HepG2 (cell line): ENCODE results near the gene EFNA3. TPM values are rescaled to one million over a fixed set of nuclear protein-coding genes. Genes with fewer than 3 reads are reported as not detected.

Experiments
- ATAC-seq: fragments of 200-7000 bp; cut with Tn5 transposase; 3 replicates; pipeline ENCODE4 v1.9.1; 2020; ENCODE audit warnings: mild to moderate bottlenecking, moderate library complexity
- BruUV-seq: library from RNA; stranded (reverse); fragments of 400-500 nt; replicated peaks from 2 replicates; lab custom pipeline; 2021; lab: Mats Ljungman, UMichigan
- CTCF ChIA-PET: fragments of 300-600 bp; formaldehyde crosslinking; extraction: SDS; loops from one replicate; lab custom pipeline; 2021; ENCODE audit warnings: low total read pairs, inconsistent platforms, low intra/inter-chr PET ratio; lab: Yijun Ruan, JAX
- POLR2A ChIA-PET: fragments of 350-600 bp; sonication (Branson Sonifier 250); formaldehyde crosslinking; loops from one replicate; lab custom pipeline; 2020; ENCODE audit warnings: antibody characterized with exemption, inconsistent platforms; lab: Yijun Ruan, JAX
- DNase-seq: peaks from one replicate; pipeline ENCODE4 v3.0.0-alpha.2; 2015; ENCODE audit warnings: low spot score
- FAIRE-seq: peaks from 3 replicates; lab custom pipeline; 2011; peaks lifted over from hg19 to GRCh38; lab: Jason Lieb, UNC
- H2AFZ ChIP-seq: one replicate; pipeline ENCODE4 v1.6.1; 2011; ENCODE audit warnings: low read length, inconsistent platforms
- H3K27ac ChIP-seq: fragments of 300-600 bp; 3 replicates; pipeline ENCODE4 v1.8.0; 2011; ENCODE audit warnings: mixed run types, mild to moderate bottlenecking, mixed read lengths, low read length, inconsistent platforms; ENCODE audit not compliant: insufficient read depth; ENCODE audit errors: extremely low read length
- H3K27me3 ChIP-seq, 2 experiments: fragments of 200-600 bp in 1 of 2; 2 replicates in 1 of 2; 3 replicates in 1 of 2; pipeline versions ENCODE4 v1.6.0 to v1.8.0; 2011; ENCODE audit warnings: low read length in 2 of 2, mild to moderate bottlenecking in 2 of 2, moderate library complexity in 2 of 2, inconsistent platforms in 1 of 2; ENCODE audit not compliant: insufficient read depth in 2 of 2, control insufficient read depth in 1 of 2
- H3K36me3 ChIP-seq, 2 experiments: fragments of 200-600 bp in 1 of 2; replicated peaks in 1 of 2; 2 replicates in 1 of 2; 3 replicates in 1 of 2; pipeline versions ENCODE4 v1.5.1 to v1.8.0; 2011; ENCODE audit warnings: low read length in 2 of 2, inconsistent platforms in 1 of 2; ENCODE audit not compliant: insufficient read depth in 2 of 2, control insufficient read depth in 1 of 2
- H3K4me1 ChIP-seq: 2 replicates; pipeline ENCODE4 v1.5.1; 2012; ENCODE audit warnings: low read length, inconsistent platforms; ENCODE audit not compliant: insufficient read depth
- H3K4me2 ChIP-seq: 2 replicates; pipeline ENCODE4 v1.6.0; 2011; ENCODE audit warnings: low read depth, low read length, inconsistent platforms
- H3K4me3 ChIP-seq, 3 experiments: fragments of 200-600 bp in 1 of 3; sonication (generic), shearing (Covaris generic) in 1 of 3; replicated peaks in 1 of 3; 2 replicates each; pipeline ENCODE4 v1.5.1; 2011 to 2016; ENCODE audit warnings: low read length in 3 of 3, inconsistent platforms in 2 of 3, low read depth in 2 of 3, mild to moderate bottlenecking in 2 of 3, control low read depth in 1 of 3, mixed read lengths in 1 of 3; ENCODE audit not compliant: insufficient read depth in 1 of 3
- H3K79me2 ChIP-seq: one replicate; pipeline ENCODE4 v1.6.1; 2011; ENCODE audit warnings: low read length, inconsistent platforms; ENCODE audit not compliant: insufficient read depth
- H3K9ac ChIP-seq: 2 replicates; pipeline ENCODE4 v1.6.0; 2011; ENCODE audit warnings: mild to moderate bottlenecking, low read depth, low read length, inconsistent platforms; ENCODE audit not compliant: insufficient read depth
- H3K9me3 ChIP-seq: 2 replicates; pipeline ENCODE4 v1.5.1; 2012; ENCODE audit warnings: mild to moderate bottlenecking, low read length
- H4K20me1 ChIP-seq: 2 replicates; pipeline ENCODE4 v1.6.0; 2011; ENCODE audit warnings: inconsistent platforms, mild to moderate bottlenecking, low read length, moderate library complexity; ENCODE audit not compliant: insufficient read depth
- EED ChIP-seq: sonication (generic); formaldehyde crosslinking; IDR thresholded peaks from 2 replicates; pipeline ENCODE4 v1.5.0; 2020; ENCODE audit warnings: mild to moderate bottlenecking, missing genetic modification reagents
- FIP1L1 ChIP-seq: fragments of 200-400 bp; formaldehyde crosslinking; IDR thresholded peaks from 2 replicates; pipeline ENCODE4 v1.6.1; 2018; ENCODE audit warnings: low read depth, mild to moderate bottlenecking, low read length, moderate library complexity, borderline replicate concordance; ENCODE audit not compliant: insufficient read depth
- KAT2B ChIP-seq: fragments of 150-350 bp; IDR thresholded peaks from 2 replicates; pipeline ENCODE4 v1.6.1; 2014; ENCODE audit warnings: low read depth, low read length, borderline replicate concordance
- KLF9 ChIP-seq: IDR thresholded peaks from 2 replicates; pipeline ENCODE4 v1.6.1; 2016; ENCODE audit warnings: low read depth
- MXD4 ChIP-seq: IDR thresholded peaks from 2 replicates; pipeline ENCODE4 v1.6.1; 2016; ENCODE audit warnings: mild to moderate bottlenecking, missing biosample characterization, missing genetic modification reagents
- PLRG1 ChIP-seq: fragments of 450-650 bp; conservative IDR thresholded peaks from 2 replicates; pipeline ENCODE4 v1.6.1; 2016
- SOX5 ChIP-seq: IDR thresholded peaks from 2 replicates; pipeline ENCODE4 v1.6.1; 2016; ENCODE audit warnings: borderline replicate concordance
- TBL1XR1 ChIP-seq: fragments of 150-350 bp; IDR thresholded peaks from 2 replicates; pipeline ENCODE4 v1.6.1; 2014; ENCODE audit warnings: borderline replicate concordance, low read length; ENCODE audit not compliant: partially characterized antibody
- TCF7 ChIP-seq: sonication (generic); IDR thresholded peaks from 2 replicates; pipeline ENCODE4 v1.6.1; 2016; ENCODE audit warnings: antibody characterized with exemption, low read depth
- TEAD2 ChIP-seq: sonication (generic); formaldehyde crosslinking; IDR thresholded peaks from 2 replicates; pipeline ENCODE4 v1.9.0; 2021; ENCODE audit warnings: missing genetic modification reagents
- ZFY ChIP-seq: sonication (generic); formaldehyde crosslinking; IDR thresholded peaks from 2 replicates; pipeline ENCODE4 v1.4.0; 2020; ENCODE audit warnings: missing genetic modification reagents
- ZNF749 ChIP-seq: sonication (generic); formaldehyde crosslinking; IDR thresholded peaks from 2 replicates; pipeline ENCODE4 v1.8.0; 2022; ENCODE audit warnings: mild to moderate bottlenecking, missing genetic modification reagents, moderate library complexity, borderline replicate concordance
- ZNF782 ChIP-seq: sonication (generic); formaldehyde crosslinking; IDR thresholded peaks from 2 replicates; pipeline ENCODE4 v1.4.0; 2020; ENCODE audit warnings: missing genetic modification reagents, mild to moderate bottlenecking, borderline replicate concordance
- ZNF891 ChIP-seq: sonication (generic); formaldehyde crosslinking; IDR thresholded peaks from 2 replicates; pipeline ENCODE4 v1.5.0; 2020; ENCODE audit warnings: mild to moderate bottlenecking, missing genetic modification reagents
- WGBS: methylation state at CpG from one replicate; pipeline ENCODE4 v1.1.6; 2017; ENCODE audit warnings: low lambda C conversion rate; 5-methylcytosine and 5-hydroxymethylcytosine counted together
- in situ Hi-C: cut with HindIII; loops from 2 replicates; pipeline ENCODE4 v1.10.0; 2017; ENCODE audit warnings: low pct_unique_long_range_greater_than_20kb; ENCODE audit not compliant: extremely low pct_ligation_motif_present
- intact Hi-C: fragments of 100-400 bp; cut with micrococcal nuclease; formaldehyde crosslinking; loops from one replicate; pipeline ENCODE4 v1.10.0; 2022; ENCODE audit not compliant: unreplicated experiment
- polyA plus RNA-seq, 8 experiments: library from polyadenylated mRNA; depleted of rRNA in 3 of 8; stranded (reverse) in 7 of 8; unstranded in 1 of 8; fragments of >200 nt; fragmentation: Illumina TruSeq in 4 of 8; extraction: Trizol in 4 of 8; gene quantifications; 2 replicates each; pipeline versions ENCODE4 v1.2.1 to v1.2.3, GENCODE V29; 2011 to 2016; ENCODE audit warnings: low read depth in 4 of 8, missing spikeins in 1 of 8, mixed read lengths in 1 of 8; ENCODE audit not compliant: insufficient read depth in 1 of 8
- total RNA-seq, 5 experiments: library from RNA; depleted of rRNA; stranded (reverse); fragments of >200 nt; fragmentation: Illumina TruSeq; extraction: Trizol; gene quantifications; 2 replicates each; pipeline ENCODE4 v1.2.3, GENCODE V29; 2016; ENCODE audit warnings: low read depth in 1 of 5
- TF ChIP-seq, protein P1 (sequence below): sonication (generic); formaldehyde crosslinking; conservative IDR thresholded peaks from 2 replicates; pipeline ENCODE4 v1.4.0; 2020; ENCODE audit warnings: missing genetic modification reagents
- TF ChIP-seq, protein P2 (sequence below): sonication (generic); formaldehyde crosslinking; IDR thresholded peaks from 2 replicates; pipeline ENCODE4 v1.4.0; 2020; ENCODE audit warnings: missing genetic modification reagents
- TF ChIP-seq, protein P3 (sequence below): sonication (generic); formaldehyde crosslinking; IDR thresholded peaks from 2 replicates; pipeline ENCODE4 v1.9.0; 2021; ENCODE audit warnings: missing genetic modification reagents, borderline replicate concordance

Gene EFNA3
- total and polyA plus RNA-seq, 2 of the 13 experiments (the other 11 are each of a cell fraction or from before 2014, with no cell fraction given), result 1.0 to 5.7 TPM

DNA sequence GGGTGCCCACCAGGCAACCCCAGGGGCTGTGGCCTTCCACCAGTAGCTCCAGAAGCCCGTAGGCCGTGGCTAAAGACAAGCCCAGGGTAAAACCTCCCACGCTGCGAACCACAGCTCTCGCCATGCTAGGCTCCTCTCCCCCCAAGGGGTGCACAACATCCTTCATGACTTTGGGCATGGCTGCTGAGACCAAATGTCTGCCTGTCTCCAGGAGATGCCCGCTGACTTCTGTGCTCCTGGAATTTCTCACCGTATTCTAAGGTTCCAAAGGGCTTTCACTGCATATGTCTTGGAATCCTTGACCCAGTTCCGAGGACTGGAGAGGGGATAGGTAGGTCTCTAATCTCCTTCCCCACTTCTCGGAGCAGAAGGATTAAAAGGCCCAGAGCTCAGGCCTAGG lies 45.1 kb upstream of the EFNA3 start, which contains the start of the genes DCST1 and DCST2:
TSS of gene DCST1 (plus strand) at position 301 of the 400 bp plus-strand sequence. CDS start 213 bp downstream, outside the sequence.
TSS of gene DCST2 (minus strand) at position 258 of the 400 bp plus-strand sequence. CDS start at position 178, 80 bp downstream.
- no TSS peak for BruUV-seq
- peaks cover 9 to 66% of the 10 kb centered on the region in 2 experiments for H3K27me3 ChIP-seq
- DNase-seq (no peak), ATAC-seq (no peak), FAIRE-seq (no peak)
- ChIA-PET POLR2A (no interaction called here), CTCF (no interaction called here)
- no peak within 1 kb of the TSS for H3K4me2 ChIP-seq
- H3K79me2 ChIP-seq, result no peaks in the 10 kb centered on the region
- no peaks in the 10 kb centered on the region for H3K9me3 ChIP-seq
- in situ Hi-C loops, result no loop called here
- H3K9ac ChIP-seq, result no peak within 1 kb of the TSS
- H3K4me3 ChIP-seq, result no peak within 1 kb of the TSS
- H2AFZ ChIP-seq, result no peak within 1 kb of the TSS
- H4K20me1 ChIP-seq, result no peaks in the 10 kb centered on the region
- H3K4me1 ChIP-seq, result peaks cover 28% of the 10 kb centered on the region
- H3K36me3 ChIP-seq, result no peaks in the 10 kb centered on the region
- H3K27ac ChIP-seq, result no peak within 1 kb of the TSS
- WGBS, result 51% methylated on average over 7 of the region's 9 CpGs
- intact Hi-C loops, result no loop called here
- no peak for TF ChIP-seq EED
- no peak for TF ChIP-seq SOX5 (CRISPR knock-in tag)
- TF ChIP-seq TBL1XR1, result no peak
- TF ChIP-seq, protein P1, sequence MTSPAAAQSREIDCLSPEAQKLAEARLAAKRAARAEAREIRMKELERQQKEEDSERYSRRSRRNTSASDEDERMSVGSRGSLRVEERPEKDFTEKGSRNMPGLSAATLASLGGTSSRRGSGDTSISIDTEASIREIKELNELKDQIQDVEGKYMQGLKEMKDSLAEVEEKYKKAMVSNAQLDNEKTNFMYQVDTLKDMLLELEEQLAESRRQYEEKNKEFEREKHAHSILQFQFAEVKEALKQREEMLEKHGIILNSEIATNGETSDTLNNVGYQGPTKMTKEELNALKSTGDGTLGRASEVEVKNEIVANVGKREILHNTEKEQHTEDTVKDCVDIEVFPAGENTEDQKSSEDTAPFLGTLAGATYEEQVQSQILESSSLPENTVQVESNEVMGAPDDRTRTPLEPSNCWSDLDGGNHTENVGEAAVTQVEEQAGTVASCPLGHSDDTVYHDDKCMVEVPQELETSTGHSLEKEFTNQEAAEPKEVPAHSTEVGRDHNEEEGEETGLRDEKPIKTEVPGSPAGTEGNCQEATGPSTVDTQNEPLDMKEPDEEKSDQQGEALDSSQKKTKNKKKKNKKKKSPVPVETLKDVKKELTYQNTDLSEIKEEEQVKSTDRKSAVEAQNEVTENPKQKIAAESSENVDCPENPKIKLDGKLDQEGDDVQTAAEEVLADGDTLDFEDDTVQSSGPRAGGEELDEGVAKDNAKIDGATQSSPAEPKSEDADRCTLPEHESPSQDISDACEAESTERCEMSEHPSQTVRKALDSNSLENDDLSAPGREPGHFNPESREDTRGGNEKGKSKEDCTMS (CRISPR knock-in tag), result no peak
- TF ChIP-seq ZNF891, result no peak
- TF ChIP-seq KLF9 (CRISPR knock-in tag), result no peak
- no peak for TF ChIP-seq TEAD2 (CRISPR knock-in tag)
- TF ChIP-seq TCF7, result no peak
- TF ChIP-seq PLRG1, result no peak
- TF ChIP-seq ZFY (CRISPR knock-in tag), result no peak
- TF ChIP-seq FIP1L1, result no peak
- TF ChIP-seq ZNF749, result no peak
- TF ChIP-seq, protein P2, sequence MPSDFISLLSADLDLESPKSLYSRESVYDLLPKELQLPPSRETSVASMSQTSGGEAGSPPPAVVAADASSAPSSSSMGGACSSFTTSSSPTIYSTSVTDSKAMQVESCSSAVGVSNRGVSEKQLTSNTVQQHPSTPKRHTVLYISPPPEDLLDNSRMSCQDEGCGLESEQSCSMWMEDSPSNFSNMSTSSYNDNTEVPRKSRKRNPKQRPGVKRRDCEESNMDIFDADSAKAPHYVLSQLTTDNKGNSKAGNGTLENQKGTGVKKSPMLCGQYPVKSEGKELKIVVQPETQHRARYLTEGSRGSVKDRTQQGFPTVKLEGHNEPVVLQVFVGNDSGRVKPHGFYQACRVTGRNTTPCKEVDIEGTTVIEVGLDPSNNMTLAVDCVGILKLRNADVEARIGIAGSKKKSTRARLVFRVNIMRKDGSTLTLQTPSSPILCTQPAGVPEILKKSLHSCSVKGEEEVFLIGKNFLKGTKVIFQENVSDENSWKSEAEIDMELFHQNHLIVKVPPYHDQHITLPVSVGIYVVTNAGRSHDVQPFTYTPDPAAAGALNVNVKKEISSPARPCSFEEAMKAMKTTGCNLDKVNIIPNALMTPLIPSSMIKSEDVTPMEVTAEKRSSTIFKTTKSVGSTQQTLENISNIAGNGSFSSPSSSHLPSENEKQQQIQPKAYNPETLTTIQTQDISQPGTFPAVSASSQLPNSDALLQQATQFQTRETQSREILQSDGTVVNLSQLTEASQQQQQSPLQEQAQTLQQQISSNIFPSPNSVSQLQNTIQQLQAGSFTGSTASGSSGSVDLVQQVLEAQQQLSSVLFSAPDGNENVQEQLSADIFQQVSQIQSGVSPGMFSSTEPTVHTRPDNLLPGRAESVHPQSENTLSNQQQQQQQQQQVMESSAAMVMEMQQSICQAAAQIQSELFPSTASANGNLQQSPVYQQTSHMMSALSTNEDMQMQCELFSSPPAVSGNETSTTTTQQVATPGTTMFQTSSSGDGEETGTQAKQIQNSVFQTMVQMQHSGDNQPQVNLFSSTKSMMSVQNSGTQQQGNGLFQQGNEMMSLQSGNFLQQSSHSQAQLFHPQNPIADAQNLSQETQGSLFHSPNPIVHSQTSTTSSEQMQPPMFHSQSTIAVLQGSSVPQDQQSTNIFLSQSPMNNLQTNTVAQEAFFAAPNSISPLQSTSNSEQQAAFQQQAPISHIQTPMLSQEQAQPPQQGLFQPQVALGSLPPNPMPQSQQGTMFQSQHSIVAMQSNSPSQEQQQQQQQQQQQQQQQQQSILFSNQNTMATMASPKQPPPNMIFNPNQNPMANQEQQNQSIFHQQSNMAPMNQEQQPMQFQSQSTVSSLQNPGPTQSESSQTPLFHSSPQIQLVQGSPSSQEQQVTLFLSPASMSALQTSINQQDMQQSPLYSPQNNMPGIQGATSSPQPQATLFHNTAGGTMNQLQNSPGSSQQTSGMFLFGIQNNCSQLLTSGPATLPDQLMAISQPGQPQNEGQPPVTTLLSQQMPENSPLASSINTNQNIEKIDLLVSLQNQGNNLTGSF (CRISPR knock-in tag), result no peak
- TF ChIP-seq MXD4 (CRISPR knock-in tag), result no peak
- no peak for TF ChIP-seq KAT2B
- TF ChIP-seq ZNF782 (CRISPR knock-in tag), result no peak
- TF ChIP-seq, protein P3, sequence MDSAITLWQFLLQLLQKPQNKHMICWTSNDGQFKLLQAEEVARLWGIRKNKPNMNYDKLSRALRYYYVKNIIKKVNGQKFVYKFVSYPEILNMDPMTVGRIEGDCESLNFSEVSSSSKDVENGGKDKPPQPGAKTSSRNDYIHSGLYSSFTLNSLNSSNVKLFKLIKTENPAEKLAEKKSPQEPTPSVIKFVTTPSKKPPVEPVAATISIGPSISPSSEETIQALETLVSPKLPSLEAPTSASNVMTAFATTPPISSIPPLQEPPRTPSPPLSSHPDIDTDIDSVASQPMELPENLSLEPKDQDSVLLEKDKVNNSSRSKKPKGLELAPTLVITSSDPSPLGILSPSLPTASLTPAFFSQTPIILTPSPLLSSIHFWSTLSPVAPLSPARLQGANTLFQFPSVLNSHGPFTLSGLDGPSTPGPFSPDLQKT (CRISPR knock-in tag), result no peak
